ENCODE data around the gene DCC.

DNA sequence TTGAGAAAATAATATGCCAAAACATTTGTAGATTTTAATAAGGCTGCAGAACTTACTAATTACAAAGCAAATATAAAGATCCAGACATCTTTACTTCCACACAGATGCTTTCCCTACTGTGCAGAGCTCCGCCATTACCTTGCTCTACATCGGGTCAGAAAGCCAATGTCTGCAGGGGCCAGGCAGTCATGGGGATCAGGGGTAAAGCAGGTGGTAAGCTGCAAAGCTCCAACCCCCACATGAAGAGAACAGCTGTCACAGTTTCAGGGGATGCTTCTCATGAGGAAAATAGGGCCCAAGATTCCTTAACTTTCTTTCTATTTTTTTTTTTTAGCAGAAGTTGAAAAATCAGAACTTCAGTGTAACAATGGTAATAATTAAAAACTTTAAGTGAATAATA, 102.7 kb downstream of the DCC start:
- TF ChIP-seq, protein P1, sequence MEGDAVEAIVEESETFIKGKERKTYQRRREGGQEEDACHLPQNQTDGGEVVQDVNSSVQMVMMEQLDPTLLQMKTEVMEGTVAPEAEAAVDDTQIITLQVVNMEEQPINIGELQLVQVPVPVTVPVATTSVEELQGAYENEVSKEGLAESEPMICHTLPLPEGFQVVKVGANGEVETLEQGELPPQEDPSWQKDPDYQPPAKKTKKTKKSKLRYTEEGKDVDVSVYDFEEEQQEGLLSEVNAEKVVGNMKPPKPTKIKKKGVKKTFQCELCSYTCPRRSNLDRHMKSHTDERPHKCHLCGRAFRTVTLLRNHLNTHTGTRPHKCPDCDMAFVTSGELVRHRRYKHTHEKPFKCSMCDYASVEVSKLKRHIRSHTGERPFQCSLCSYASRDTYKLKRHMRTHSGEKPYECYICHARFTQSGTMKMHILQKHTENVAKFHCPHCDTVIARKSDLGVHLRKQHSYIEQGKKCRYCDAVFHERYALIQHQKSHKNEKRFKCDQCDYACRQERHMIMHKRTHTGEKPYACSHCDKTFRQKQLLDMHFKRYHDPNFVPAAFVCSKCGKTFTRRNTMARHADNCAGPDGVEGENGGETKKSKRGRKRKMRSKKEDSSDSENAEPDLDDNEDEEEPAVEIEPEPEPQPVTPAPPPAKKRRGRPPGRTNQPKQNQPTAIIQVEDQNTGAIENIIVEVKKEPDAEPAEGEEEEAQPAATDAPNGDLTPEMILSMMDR (IDR thresholded peaks at IDR 0.05): no peak
- TF ChIP-seq POLR2A (IDR thresholded peaks at IDR 0.05): no peak
